NCI-H1092 (cell line): ENCODE results near the gene PTPRZ1.

Experiments used
- DNase-seq: peaks from one replicate; lab custom pipeline; 2025; lab: John Stamatoyannopoulos, UW

Gene PTPRZ1

DNA sequence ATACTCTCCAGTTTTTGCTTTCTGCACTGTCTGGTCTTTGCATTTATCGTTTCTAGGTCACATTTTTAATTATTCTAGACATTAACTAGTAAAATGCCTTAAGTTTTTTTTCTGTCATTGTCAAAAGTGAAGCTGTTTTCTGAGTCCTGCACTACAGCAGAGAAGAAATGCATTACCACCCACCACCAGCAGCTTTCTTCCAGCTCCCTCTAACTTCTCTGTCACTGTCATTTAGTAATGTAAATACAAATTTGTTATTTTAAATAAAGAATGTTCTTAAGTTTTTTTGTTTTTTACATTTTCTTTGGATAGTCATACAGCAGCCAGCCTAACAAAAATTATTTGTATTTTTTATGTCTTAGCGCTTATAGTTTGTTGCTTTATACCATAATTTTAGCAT, 18.8 kb downstream of the PTPRZ1 start:
- no peak for DNase-seq

DNA sequence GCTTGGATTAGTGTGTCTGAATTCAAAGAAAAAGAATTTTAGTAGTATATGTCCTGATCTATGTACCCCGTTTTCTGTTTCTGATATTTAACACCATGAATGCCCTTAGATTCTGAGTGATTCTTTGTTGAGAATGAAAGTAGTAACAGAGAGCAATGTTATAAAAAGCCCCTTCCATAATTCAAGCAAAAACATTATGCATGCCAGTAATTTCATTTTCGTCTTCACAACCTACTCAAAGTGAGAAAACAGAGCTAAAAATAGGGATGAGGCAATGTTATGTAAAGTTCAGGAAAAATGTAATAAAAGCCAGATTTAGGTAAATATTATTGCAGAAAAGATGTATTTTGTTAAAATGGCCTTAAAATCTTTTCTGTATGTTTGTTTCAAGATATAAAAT, 28.1 kb downstream of the PTPRZ1 start:
- DNase-seq: no peak

DNA sequence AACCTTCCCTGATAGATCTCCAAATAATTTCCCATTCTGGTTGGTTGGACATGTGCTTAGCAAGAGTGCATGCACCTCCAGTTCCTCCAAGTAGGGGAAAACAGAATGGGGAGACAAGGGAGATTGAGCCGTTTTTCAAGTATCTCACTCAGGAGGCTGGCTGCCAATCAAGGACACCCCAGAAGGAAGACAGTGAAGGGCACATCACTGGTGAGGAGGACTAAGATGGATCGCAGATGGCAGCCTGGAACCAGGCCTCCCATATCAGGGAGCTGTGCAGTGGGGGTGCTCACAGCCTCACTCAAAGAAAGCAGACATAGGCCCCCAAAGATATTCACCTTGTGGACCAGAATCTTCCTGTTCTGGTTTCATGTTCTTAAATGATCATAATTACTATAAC, 31.2 kb downstream of the PTPRZ1 start:
- no peak for DNase-seq

DNA sequence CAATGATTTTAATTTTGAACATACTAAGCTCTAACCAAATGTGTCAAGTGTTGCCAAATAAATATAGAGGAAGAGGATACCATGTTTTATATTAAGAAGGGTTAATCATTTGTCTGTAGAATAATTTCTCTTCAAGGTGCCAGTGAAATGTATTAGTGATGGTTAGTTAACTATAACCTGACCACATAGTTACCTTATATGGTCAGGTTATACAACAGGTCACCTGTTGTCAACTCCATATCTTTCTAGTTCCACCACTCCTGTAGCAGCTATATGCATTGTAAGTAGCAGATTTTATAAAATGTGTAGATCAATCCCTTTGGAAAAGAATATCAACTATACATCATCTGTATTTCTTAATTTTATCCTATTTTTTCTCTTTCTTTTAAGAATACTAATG, 35.1 kb downstream of the PTPRZ1 start:
- no peak for DNase-seq

DNA sequence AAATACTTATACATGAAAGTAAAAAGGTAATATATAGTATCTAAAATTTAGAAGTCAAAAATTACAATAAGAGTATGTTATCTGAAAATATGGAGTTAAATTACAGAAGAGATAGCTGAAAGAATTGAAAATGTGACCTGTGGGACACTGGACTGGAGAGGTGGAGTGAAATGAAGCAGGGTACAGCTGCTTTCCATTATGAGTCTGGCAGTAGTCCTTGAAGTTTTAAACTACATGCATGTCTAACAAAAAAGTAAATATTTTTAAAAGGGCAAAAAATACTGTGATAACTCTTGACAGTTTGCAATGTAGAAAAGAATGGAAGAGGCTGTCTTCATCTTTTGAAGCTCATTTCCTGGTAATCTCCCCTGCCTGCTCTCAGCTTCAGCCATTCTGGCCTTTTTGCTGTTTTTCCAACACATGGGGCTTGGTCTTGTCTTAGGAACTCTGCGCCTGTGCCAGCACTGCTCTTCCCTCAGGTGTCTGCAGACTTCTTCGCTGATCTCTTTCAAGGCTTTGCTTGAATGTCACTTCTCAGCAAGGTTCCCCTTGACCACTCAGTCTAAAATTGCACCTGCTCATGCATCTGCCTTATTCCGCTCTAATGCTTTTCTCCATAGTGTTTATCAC, 36.9 kb downstream of the PTPRZ1 start:
- DNase-seq: no peak

DNA sequence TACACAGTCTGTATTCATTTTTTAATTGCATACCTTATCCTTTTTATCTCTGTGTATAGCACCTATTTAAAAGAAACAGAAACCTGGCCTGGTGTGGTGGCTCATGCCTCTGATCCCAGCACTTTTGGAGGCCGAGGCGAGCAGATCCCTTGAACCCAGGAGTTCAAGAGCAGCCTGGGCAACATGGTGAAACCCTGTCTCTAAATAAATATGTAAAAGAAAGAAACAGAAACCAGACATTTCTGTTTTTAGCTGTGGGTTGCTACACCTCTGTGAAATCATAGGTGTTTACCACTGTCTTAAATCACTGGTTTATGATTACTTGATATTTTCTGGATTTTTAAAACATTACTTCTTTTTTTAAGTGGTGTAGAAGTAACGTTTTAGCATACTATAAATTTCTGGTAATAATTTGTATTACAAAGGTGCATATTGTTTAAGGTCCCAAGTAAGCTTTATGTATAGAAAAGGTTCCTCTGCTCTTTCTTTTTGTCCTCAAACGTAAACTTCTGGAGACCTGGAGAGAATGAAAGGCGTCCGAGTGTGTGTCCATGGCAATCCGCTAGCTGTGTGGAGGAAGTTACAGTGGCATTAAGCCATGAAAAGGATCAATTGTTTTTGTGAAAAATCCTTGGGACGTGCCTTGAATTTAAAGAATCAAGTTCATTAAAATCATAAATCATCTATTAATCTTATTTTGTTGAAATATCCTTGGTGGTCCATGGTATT, 41.1 kb downstream of the PTPRZ1 start:
- DNase-seq: no peak

DNA sequence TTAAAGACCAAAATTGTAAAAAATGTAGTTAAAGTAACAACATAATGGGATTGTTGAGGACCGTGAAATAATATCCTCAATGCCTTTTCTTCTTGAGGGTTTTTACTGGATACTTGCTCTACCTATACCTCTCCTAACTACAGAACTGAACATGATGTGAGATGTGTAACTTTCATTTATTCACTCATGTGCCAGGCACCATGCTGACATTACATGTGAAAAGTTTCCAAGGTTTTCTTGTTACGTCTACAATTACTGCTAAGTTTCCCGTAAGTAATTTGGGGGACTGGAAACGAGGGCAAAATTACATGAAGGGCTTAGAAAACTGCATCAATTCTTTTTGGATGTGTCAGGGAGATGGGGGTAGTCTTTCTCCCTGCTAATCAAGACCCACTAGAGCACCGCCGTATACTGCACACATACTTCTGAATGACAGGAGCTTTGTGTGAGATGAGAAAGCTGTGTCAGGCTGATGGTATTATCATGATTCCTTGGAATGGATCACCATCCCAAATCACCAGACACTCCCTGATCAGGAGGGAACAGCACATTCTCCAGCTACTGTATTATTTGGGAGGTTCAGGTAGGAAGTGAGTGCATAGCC, 41.8 kb downstream of the PTPRZ1 start:
- DNase-seq: no peak

DNA sequence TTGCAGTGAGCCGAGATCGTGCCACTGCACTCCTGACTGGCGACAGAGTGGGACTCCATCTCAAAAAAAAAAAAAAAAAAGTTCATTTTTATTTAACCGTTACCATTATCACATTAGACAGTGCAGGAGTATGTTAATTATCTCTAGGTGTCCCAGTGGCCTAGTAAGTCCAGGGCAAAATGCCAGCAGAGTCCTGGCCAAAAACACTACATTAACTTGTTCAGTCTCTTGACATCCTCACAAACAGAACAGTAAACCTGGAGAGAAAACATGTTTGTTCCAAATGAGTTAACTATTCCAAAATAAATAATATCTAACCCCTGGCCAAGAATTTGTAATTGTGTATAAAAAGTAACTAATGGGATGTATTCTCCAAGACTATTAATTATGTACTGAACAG, 43.2 kb downstream of the PTPRZ1 start:
- no peak for DNase-seq

DNA sequence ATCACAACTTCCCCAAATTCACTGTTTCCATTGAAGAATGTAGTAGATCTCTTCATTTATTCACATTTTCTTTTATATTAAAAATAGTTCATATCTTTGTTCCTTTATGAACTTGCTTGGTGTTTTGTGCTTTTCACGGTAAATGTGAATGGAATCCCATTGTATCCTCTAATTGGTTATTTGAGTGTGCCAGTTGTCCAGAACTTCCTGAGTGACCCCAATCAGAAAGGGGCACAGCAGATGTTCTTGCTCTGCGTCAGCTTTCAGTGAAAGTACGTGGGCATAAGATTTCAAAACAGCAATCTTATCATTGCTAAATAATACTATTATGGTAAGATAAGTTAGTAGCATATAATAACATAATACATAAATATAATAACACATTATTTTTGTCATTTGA, 47.0 kb downstream of the PTPRZ1 start:
- no peak for DNase-seq

DNA sequence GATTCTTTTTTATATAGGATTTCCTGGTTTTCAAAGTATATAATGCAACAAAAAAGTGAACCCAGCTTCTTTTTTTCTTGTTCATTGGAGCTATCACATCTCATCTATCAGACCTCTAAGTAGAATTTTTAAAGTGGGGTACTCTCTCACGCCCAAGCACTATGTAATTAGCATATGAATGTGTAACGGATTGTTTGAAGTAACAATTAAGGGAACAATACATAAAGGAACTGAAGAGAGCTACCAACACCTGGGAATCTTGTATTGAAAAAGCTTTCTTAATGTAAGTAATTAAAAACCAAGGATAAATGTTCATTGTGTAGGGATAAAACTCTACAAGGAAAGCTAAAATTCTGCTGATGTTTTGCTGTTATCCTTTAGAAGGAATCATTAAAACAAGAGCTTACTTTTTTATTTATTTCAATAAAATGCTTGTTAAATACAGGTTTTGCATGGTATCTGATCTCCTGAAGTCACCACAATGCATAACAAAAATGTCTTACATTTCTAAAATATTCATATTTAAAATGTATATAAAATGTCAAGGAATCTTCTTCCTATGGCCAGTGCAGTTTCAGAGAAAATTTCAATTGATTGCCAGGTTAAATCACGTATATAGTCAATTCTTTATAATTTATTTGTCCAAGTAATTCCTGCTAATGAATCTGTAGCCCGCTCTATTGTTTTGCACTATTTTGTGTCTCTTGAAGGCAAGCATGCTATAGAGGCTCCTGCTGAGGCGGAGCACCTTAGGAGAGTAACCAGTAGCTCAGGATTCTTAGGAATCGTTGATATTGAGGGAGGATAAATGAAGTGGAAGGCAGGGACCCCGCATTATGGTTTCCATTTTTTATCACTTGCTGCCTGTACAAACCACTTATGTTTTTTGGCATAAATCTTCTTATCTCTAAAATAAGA, 51.6 kb downstream of the PTPRZ1 start:
- no peak for DNase-seq

DNA sequence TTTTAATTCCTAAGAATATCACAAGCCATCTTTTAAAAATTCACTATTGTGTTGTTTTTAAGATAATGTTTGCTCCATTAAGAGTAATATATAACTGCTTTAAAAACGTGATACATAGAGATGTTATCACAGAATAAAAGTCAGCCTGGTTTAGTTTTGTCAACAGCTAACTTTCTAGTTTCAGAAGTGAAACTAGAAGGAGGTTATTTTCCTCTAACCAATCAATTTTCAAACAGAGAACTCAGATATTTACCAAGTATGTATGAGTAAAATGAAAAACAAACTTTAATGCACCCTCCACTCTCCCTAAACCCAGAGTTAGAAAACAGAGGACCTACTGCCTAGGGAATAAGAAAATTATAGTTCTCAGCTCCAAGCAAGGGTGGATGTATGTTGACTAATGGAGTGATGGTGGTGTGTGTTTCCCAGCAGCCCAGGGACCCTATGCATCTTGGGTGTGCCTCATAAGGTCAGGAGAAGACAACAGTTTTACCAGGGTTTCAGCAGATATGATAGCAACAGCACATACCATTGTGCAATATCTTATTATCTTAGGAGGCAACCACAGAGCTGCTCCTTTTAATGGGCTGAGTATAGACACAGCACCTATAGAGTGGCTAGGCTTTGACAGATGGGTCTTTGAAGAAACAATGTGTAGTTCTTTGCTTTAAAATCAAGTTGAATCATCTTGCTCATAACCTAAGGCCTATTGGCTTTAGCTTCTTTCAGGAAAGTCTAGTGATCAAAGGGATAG, 58.4 kb downstream of the PTPRZ1 start:
- DNase-seq: no peak

DNA sequence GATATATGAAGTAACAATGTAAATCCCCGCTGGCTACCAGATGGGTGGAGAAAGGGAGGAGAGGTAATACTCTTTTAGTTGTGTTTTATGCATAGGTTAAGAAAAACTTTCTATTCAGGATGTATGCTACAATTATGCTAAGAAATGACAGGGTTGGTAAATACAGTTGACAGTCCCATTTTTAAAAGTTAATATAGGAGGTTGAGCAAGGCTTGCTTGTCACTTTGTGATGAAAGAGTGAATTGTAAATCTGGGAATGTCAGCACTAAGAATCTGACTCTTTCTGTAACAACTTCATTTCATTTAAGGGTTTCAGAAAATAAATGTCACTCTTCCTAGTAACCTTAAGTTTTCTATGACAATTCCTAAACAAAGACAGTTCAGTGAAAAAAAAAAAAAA, 59.8 kb downstream of the PTPRZ1 start:
- no peak for DNase-seq

DNA sequence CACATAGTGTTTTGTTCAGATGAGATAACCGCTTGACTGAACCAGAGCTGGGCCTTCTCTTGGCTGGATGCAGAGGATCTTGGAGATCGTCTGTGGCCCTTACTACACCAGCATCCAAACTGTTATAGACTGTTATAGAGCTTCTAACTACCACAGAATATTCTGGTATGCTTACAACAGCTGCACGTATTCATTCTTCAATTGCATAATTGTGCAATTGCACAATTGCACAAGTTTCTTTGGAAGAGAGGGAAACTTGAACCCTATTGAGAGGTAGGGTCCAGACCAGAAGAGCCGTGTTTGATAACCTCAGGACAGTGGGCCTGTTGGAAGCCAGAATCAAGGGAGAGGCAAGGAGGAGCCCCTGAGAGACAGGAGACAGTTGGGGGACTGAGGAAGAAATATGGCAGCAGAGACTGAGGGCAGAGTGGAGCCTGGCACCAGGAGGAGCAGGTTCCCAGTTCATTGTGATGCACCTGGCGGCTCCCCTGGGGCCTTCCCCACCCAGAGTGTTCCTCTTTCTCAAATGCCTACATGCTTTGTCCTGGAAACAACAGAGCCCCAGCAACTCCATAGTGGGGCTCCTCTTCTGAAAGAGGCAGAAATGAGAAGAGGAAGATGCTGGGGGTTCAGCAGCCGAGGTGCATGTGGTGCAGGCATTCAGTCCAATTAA, 64.1 kb downstream of the PTPRZ1 start:
- DNase-seq: no peak

DNA sequence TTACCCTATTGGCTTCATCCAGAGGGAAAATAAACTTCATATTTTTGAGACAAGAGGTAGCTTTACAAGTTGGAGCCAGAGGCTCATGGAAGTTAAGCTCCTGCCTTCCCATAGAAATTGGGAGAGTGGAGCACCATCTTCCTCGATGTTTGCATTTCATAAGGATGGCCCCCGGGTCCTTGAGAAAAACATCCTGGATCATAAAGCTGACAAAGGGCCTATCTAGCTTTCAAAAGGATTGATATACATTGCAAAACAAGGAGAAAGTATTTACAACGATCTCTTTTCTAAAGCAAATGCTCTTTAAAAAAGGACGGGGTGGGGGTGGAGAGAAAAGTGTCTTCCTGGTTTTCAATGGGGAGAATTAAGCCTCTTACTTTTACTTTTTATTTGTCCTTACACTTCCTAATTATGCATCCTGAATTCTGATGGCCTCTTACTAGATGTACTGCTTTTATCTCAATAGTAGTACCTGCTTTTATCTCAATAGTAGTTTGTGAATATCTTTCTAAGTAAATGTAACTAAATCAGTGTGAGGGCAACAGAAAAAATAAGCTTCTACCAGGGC, 65.6 kb downstream of the PTPRZ1 start:
- no peak for DNase-seq

DNA sequence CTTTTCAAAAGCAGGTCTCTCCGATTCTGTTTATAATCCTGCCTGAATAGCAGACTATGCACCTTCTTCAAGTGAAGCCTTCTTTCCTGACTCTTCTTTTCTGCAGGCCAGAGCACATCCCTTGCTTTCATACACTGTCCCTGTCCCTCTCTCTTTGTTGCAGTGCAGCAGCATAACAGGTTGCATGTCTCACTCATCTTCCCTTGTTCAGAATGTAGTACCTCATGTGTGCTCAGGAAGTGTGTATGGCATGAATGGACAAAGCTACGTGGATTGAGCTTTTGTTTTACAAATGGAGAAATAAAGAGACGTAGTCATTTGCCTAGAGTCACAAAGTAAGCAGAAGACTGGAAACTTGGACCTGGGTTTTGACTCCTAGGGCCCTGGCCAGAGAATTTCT, 68.0 kb downstream of the PTPRZ1 start:
- DNase-seq: no peak

DNA sequence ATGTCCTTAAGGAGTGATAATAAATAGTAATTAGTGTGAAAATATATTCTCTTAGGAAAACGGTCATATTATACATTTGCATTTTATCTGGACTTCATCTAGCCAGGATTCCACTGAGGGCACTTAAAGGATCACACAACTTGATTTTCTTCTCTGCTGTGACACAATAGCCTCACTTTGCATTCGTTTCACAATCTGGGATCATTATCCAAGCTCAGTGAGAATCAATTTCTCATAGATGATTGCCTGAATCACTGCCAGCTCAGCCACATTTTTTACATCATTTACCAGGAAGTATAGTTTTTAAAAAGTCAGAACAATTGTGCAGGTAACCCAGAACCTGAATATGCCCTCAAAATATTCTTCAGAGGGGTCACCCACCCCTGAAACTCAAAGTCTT, 68.9 kb downstream of the PTPRZ1 start:
- no peak for DNase-seq

DNA sequence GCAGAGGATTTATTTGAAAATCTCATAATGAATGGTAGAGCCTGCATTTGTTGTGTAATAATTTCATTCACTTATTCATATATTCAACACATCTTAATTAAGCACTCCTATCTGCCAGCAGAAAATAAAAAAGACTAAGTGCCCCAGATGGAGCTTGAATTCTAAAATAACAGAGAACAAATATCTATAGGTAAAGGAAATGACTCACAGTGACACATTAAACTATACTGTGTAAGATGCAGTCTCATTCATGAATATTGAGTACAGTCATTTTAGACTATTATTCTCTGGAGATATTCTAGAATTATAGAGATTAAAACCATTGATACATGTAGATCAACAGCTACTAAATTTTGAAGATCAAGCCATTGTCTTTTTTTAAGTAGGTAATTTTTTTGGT, 72.1 kb downstream of the PTPRZ1 start:
- DNase-seq: no peak

DNA sequence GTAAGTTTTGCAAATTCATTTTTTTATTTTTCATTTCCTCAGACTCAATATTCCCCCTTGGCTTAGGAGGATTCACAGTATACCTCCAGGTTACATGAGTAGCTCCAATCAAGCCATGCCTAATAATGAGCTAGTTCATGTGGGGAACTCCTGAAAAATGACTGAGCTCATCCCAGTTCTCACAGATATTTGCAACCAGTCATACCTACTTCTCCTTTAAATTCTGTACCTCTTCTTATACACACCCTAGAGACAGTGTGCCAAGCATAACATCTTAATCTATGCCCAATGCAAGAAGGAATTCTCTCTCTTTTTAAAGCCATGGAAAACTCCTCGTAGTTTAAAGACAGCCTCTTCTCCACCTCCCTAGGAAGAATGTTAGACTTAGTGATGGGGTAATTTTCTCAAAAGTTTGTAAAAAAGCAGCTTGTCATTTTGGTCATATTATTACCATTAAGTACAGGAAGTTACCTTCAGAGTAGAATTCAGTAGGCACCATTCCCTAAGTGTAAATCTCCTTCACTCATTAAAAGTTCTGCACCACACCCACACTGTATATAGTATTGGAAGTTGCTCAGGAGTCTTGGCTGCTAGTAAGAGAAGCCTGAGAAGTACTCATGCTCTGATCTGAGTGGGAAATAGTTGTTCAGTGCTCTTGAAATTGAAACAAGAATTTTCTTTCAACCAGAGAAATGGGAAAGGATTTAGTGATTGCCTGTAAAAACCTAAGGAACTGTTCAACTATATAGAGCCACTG, 72.7 kb downstream of the PTPRZ1 start:
- DNase-seq: no peak

DNA sequence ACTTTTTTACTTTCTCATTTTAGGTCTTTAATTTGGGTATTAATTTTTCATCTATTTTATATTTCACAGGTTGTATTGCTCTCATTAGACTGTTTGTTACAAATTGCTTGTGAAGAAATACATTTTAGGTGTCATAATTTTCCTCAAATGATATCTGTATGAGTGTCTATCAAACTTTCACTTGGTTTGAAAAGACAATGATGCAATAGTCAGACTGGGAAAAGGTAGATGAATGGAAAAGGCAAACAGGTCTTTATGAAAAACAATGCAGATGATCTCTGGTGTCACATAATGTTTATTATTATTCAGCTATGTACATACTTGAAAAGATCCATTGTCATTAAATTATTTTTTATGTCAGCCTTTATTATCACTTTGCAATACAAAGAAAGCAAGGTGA, 80.2 kb downstream of the PTPRZ1 start:
- DNase-seq: no peak

DNA sequence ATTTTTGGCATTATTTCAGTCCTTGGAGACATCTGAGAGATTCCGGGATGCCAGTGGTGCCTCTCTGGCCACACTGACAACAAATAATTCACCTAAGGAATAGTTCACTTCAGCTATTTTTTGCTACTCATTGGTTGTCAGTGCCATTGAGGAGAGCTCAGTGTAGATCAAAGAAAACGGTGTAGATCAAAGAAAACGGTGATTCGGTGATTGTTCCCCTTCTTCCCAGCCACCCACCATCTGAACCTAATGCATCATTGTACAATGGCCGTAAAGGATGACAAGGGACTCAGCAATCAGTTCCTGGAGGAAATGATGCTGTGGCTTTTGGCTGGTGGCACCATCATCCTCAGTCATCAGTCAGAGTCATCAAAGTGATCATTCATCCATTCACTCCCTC, 80.6 kb downstream of the PTPRZ1 start:
- no peak for DNase-seq
